ENCODE results near the gene TMEM106C. TPM values are rescaled to one million over a fixed set of nuclear protein-coding genes. Genes with fewer than 3 reads are reported as not detected.

TMEM106C gene
- total and polyA plus RNA-seq, 8 donors = 24.7 to 44.7 (median 31.7) TPM

GRCh38 chr12:47977046-47977771 lies 13.8 kb downstream of the TMEM106C start:
- intact Hi-C loops (cut with DNase I) = no loop called here

GRCh38 chr12:47977772-47978597 lies 14.6 kb downstream of the TMEM106C start:
- TF ChIP-seq, protein P1, sequence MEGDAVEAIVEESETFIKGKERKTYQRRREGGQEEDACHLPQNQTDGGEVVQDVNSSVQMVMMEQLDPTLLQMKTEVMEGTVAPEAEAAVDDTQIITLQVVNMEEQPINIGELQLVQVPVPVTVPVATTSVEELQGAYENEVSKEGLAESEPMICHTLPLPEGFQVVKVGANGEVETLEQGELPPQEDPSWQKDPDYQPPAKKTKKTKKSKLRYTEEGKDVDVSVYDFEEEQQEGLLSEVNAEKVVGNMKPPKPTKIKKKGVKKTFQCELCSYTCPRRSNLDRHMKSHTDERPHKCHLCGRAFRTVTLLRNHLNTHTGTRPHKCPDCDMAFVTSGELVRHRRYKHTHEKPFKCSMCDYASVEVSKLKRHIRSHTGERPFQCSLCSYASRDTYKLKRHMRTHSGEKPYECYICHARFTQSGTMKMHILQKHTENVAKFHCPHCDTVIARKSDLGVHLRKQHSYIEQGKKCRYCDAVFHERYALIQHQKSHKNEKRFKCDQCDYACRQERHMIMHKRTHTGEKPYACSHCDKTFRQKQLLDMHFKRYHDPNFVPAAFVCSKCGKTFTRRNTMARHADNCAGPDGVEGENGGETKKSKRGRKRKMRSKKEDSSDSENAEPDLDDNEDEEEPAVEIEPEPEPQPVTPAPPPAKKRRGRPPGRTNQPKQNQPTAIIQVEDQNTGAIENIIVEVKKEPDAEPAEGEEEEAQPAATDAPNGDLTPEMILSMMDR (IDR thresholded peaks at IDR 0.05) = no peak
- ATAC-seq = no peak
- H3K27me3 ChIP-seq = no peaks in the 10 kb centered on the region
- no peaks in the 10 kb centered on the region for H3K36me3 ChIP-seq
- H3K4me1 ChIP-seq = no peaks in the 10 kb centered on the region
- DNase-seq = no peak
- WGBS, 2 donors = 75 to 81% methylated on average over 18 of the region's 18 CpGs
- no peak for FAIRE-seq
- H3K4me3 ChIP-seq = no peak overlapping the region
- no peak overlapping the region for H3K27ac ChIP-seq
- no peaks in the 10 kb centered on the region for H3K9me3 ChIP-seq
- intact Hi-C loops (cut with DNase I) = no loop called here

More at GRCh38 chr12:47977046-47977771, 13.8 kb downstream of the TMEM106C start:
- no peak for FAIRE-seq
- no peak overlapping the region for H3K4me3 ChIP-seq
- no peak for ATAC-seq
- 76 to 80% methylated on average over 12 of the region's 12 CpGs for WGBS, 2 donors
- H3K9me3 ChIP-seq = no peaks in the 10 kb centered on the region
- H3K36me3 ChIP-seq = no peaks in the 10 kb centered on the region
- no peak overlapping the region for H3K27ac ChIP-seq
- TF ChIP-seq, protein P1 (IDR thresholded peaks at IDR 0.05) = no peak
- no peak for DNase-seq
- H3K4me1 ChIP-seq = no peaks in the 10 kb centered on the region
- no peaks in the 10 kb centered on the region for H3K27me3 ChIP-seq

DNA sequence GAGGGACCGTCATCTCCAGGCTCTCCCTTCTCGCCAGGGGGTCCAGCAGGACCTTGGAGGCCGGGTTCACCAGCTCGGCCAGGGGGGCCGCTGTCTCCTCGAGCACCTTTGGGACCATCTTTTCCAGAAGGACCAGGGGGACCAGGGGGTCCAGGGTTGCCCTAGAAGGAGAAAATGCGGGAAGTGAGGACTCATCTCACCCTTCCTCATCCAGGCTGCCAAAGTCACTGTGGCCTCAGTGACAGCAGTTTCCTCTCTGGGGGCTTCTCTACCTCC lies 15.1 kb downstream of the TMEM106C start:
- intact Hi-C loops (cut with DNase I) = no loop called here
- Histone ChIP-seq H3K27ac (no peak overlapping the region), H3K4me1 (no peaks in the 10 kb centered on the region), H3K36me3 (no peaks in the 10 kb centered on the region), H3K4me3 (no peak overlapping the region), H3K27me3 (no peaks in the 10 kb centered on the region), H3K9me3 (no peaks in the 10 kb centered on the region)
- TF ChIP-seq, protein P1 (IDR thresholded peaks at IDR 0.05) = no peak
- no peak for FAIRE-seq
- ATAC-seq = no peak
- no peak for DNase-seq
- WGBS, 2 donors = 63 to 82% methylated on average over 7 of the region's 7 CpGs

DNA sequence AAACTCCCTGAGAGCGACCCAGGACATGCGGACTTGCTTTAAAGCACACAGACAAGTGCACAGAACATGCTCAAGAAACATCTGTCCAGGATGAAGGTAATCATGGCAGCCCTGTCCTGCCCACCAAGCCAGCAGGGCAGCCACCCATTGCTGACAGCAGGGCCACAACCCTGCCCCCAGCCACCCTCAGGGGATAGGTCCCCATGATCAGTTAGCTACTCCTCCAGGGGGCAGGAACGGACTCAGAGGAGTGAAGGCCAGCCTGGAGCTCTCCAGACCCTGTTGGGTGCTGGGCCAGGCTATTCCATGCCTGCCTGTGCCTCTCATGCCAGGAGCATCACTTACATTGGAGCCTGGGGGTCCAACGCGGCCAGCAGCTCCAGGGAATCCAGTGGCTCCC lies 15.8 kb downstream of the TMEM106C start:
- no peaks in the 10 kb centered on the region for H3K36me3 ChIP-seq
- FAIRE-seq (no peak), ATAC-seq (no peak), DNase-seq (no peak)
- 76 to 83% methylated on average over 5 of the region's 5 CpGs for WGBS, 2 donors
- H3K4me3 ChIP-seq = no peak overlapping the region
- TF ChIP-seq, protein P1 (IDR thresholded peaks at IDR 0.05) = no peak
- no peaks in the 10 kb centered on the region for H3K9me3 ChIP-seq
- intact Hi-C loops (cut with DNase I) = no loop called here
- no peaks in the 10 kb centered on the region for H3K4me1 ChIP-seq
- no peaks in the 10 kb centered on the region for H3K27me3 ChIP-seq
- H3K27ac ChIP-seq = no peak overlapping the region

- 69 to 74% methylated on average over 11 of the region's 11 CpGs for WGBS, 2 donors
- ATAC-seq (no peak), DNase-seq (no peak), FAIRE-seq (no peak)
- Histone ChIP-seq H3K9me3 (no peaks in the 10 kb centered on the region), H3K4me1 (no peaks in the 10 kb centered on the region), H3K27me3 (no peaks in the 10 kb centered on the region), H3K27ac (no peak overlapping the region), H3K4me3 (no peak overlapping the region), H3K36me3 (no peaks in the 10 kb centered on the region)
- intact Hi-C loops (cut with DNase I) = no loop called here
- TF ChIP-seq, protein P1 (IDR thresholded peaks at IDR 0.05) = no peak
Observed at GRCh38 chr12:47979686-47980085, 16.3 kb downstream of the TMEM106C start.
